OCI-LY7 (cell line): ENCODE results near the gene ZNF558.

Experiments used
- CTCF ChIP-seq: fragments of 200-600 bp; sonication (generic); conservative IDR thresholded peaks from 2 replicates; pipeline ENCODE4 v1.5.1; 2014; ENCODE audit warnings: mild to moderate bottlenecking, antibody characterized with exemption, low read length, moderate library complexity, mixed read lengths
- EZH2phosphoT487 ChIP-seq: fragments of 200-600 bp; sonication (generic); IDR thresholded peaks from 2 replicates; pipeline ENCODE4 v1.6.1; 2018; ENCODE audit warnings: low read depth, borderline replicate concordance, mild to moderate bottlenecking, mixed run types, antibody characterized with exemption, low read length, moderate library complexity, mixed read lengths

- TF ChIP-seq CTCF, result no peak
- no peak for TF ChIP-seq EZH2phosphoT487
These were observed 3.3 kb upstream of the ZNF558 start for GRCh38 chr19:8835446-8835845.
